IMR-90 (cell line): ENCODE results near the gene CD2AP. TPM values are rescaled to one million over a fixed set of nuclear protein-coding genes. Genes with fewer than 3 reads are reported as not detected.

Experiments
- ATAC-seq: fragments of 200-7000 bp; cut with Tn5 transposase; 2 replicates; pipeline ENCODE4 v1.9.1; 2020; ENCODE audit warnings: low read depth, mild to moderate bottlenecking, moderate library complexity
- BruUV-seq: library from RNA; stranded (reverse); fragments of 400-500 nt; replicated peaks from 2 replicates; lab custom pipeline; 2021; lab: Mats Ljungman, UMichigan
- CTCF ChIA-PET: fragments of 300-600 bp; formaldehyde crosslinking; extraction: SDS; loops from one replicate; lab custom pipeline; 2021; ENCODE audit warnings: antibody characterized with exemption; lab: Yijun Ruan, JAX
- POLR2A ChIA-PET: fragments of 300-600 bp; sonication (Branson Sonifier 250); formaldehyde crosslinking; loops from one replicate; lab custom pipeline; 2022; ENCODE audit warnings: antibody characterized with exemption; ENCODE audit not compliant: unreplicated experiment; lab: Charles Lee
- DNase-seq: peaks from one replicate; pipeline ENCODE4 v3.0.0; 2013
- H2AFZ ChIP-seq: replicated peaks from 2 replicates; pipeline ENCODE3; 2013; ENCODE audit warnings: low read length, mild to moderate bottlenecking; ENCODE audit not compliant: poor library complexity
- H2AK5ac ChIP-seq: 2 replicates; pipeline ENCODE4 v1.6.1; 2013; ENCODE audit warnings: low read depth, low read length, inconsistent platforms
- H2AK9ac ChIP-seq: replicated peaks from 2 replicates; pipeline ENCODE3; 2013; ENCODE audit warnings: mild to moderate bottlenecking, low read depth, low read length, moderate library complexity; ENCODE audit not compliant: poor library complexity
- H2BK120ac ChIP-seq: 2 replicates; pipeline ENCODE4 v1.6.1; 2013; ENCODE audit warnings: low read depth, low read length, inconsistent platforms
- H2BK15ac ChIP-seq: 3 replicates; pipeline ENCODE4 v1.6.1; 2013; ENCODE audit warnings: low read depth, low read length, inconsistent platforms
- H2BK20ac ChIP-seq: 2 replicates; pipeline ENCODE4 v1.6.1; 2013; ENCODE audit warnings: low read depth, mild to moderate bottlenecking, inconsistent platforms, low read length, moderate library complexity
- H2BK5ac ChIP-seq: 2 replicates; pipeline ENCODE4 v1.6.1; 2013; ENCODE audit warnings: mild to moderate bottlenecking, low read depth, low read length, inconsistent platforms; ENCODE audit not compliant: poor library complexity, severe bottlenecking
- H3K14ac ChIP-seq: replicated peaks from 2 replicates; pipeline ENCODE4 v1.6.1; 2013; ENCODE audit warnings: low read depth, low read length, inconsistent platforms
- H3K18ac ChIP-seq: 2 replicates; pipeline ENCODE4 v1.6.1; 2013; ENCODE audit warnings: low read depth, low read length, control low read depth
- H3K23ac ChIP-seq: 2 replicates; pipeline ENCODE4 v1.6.1; 2013; ENCODE audit warnings: low read depth, low read length, inconsistent platforms
- H3K27ac ChIP-seq: 2 replicates; pipeline ENCODE4 v1.5.1; 2013; ENCODE audit warnings: mild to moderate bottlenecking, control low read depth, low read length; ENCODE audit not compliant: insufficient read depth
- H3K27me3 ChIP-seq: 2 replicates; pipeline ENCODE4 v1.6.1; 2013; ENCODE audit warnings: low read length; ENCODE audit not compliant: control insufficient read depth, insufficient read depth
- H3K36me3 ChIP-seq: 2 replicates; pipeline ENCODE4 v1.6.1; 2013; ENCODE audit warnings: low read length, mixed read lengths; ENCODE audit not compliant: control insufficient read depth, insufficient read depth
- H3K4ac ChIP-seq: 2 replicates; pipeline ENCODE4 v1.6.1; 2013; ENCODE audit warnings: low read depth, low read length, inconsistent platforms
- H3K4me1 ChIP-seq: 2 replicates; pipeline ENCODE4 v1.6.1; 2013; ENCODE audit warnings: low read length, mixed read lengths; ENCODE audit not compliant: control insufficient read depth, insufficient read depth
- H3K4me2 ChIP-seq: 2 replicates; pipeline ENCODE4 v1.6.1; 2013; ENCODE audit warnings: low read depth, mild to moderate bottlenecking, control low read depth, low read length, moderate library complexity
- H3K4me3 ChIP-seq: 2 replicates; pipeline ENCODE4 v1.5.1; 2013; ENCODE audit warnings: low read depth, mild to moderate bottlenecking, control low read depth, low read length, moderate library complexity; ENCODE audit not compliant: insufficient read depth
- H3K56ac ChIP-seq: 2 replicates; pipeline ENCODE4 v1.6.1; 2013; ENCODE audit warnings: low read length, inconsistent platforms; ENCODE audit not compliant: insufficient read depth; ENCODE audit errors: extremely low read depth
- H3K79me1 ChIP-seq, 2 experiments: 2 replicates each; pipeline ENCODE4 v1.6.1; 2013; ENCODE audit warnings: low read length in 2 of 2, inconsistent platforms in 1 of 2, low read depth in 1 of 2
- H3K9ac ChIP-seq: 2 replicates; pipeline ENCODE4 v1.6.1; 2013; ENCODE audit warnings: low read depth, low read length, control low read depth
- H3K9me1 ChIP-seq: 2 replicates; pipeline ENCODE4 v1.6.1; 2013; ENCODE audit warnings: low read length, inconsistent platforms; ENCODE audit not compliant: insufficient read depth
- H3K9me3 ChIP-seq: 2 replicates; pipeline ENCODE4 v1.6.1; 2013; ENCODE audit warnings: low read length; ENCODE audit not compliant: control insufficient read depth, insufficient read depth
- H4K20me1 ChIP-seq: 2 replicates; pipeline ENCODE4 v1.6.1; 2013; ENCODE audit warnings: low read length, inconsistent platforms; ENCODE audit not compliant: insufficient read depth
- H4K5ac ChIP-seq: 2 replicates; pipeline ENCODE4 v1.6.1; 2013; ENCODE audit warnings: mild to moderate bottlenecking, low read depth, low read length, control low read depth
- H4K8ac ChIP-seq, 2 experiments: 2 replicates each; pipeline ENCODE4 v1.6.1; 2013; ENCODE audit warnings: low read depth in 2 of 2, low read length in 2 of 2, control low read depth in 1 of 2, inconsistent platforms in 1 of 2
- H4K91ac ChIP-seq: 2 replicates; pipeline ENCODE4 v1.6.1; 2013; ENCODE audit warnings: low read depth, low read length, inconsistent platforms; ENCODE audit not compliant: insufficient read depth
- CHD1 ChIP-seq: IDR thresholded peaks from 2 replicates; pipeline ENCODE4 v1.6.1; 2012; ENCODE audit warnings: low read depth, low read length, improper control_type of control experiment
- FOS ChIP-seq: fragments of 150-350 bp; IDR thresholded peaks from 2 replicates; pipeline ENCODE4 v1.6.1; 2016; ENCODE audit warnings: low read depth, low read length
- RAD21 ChIP-seq: IDR thresholded peaks from 2 replicates; pipeline ENCODE4 v1.6.1; 2012; ENCODE audit warnings: low read length, improper control_type of control experiment
- RFX5 ChIP-seq: IDR thresholded peaks from 2 replicates; pipeline ENCODE4 v1.8.0; 2012; ENCODE audit warnings: low read depth, mild to moderate bottlenecking, low read length, moderate library complexity
- USF2 ChIP-seq: fragments of 150-350 bp; IDR thresholded peaks from 2 replicates; pipeline ENCODE4 v1.6.1; 2017; ENCODE audit warnings: mild to moderate bottlenecking, antibody characterized with exemption, low read length, low read depth
- WGBS, 2 experiments: methylation state at CpG; one replicate each; pipeline versions ENCODE4 v1.1.5 to v1.1.7; 2013; ENCODE audit warnings: missing lambda C conversion rate in 2 of 2; ENCODE audit not compliant: insufficient read length in 1 of 2; ENCODE audit errors: extremely low coverage in 2 of 2; 5-methylcytosine and 5-hydroxymethylcytosine counted together
- dilution Hi-C: fragments of 300-500 bp; cut with HindIII; formaldehyde crosslinking; loops from one replicate; pipeline ENCODE4 v1.14.3; 2018; ENCODE audit warnings: low sequenced_read_pairs; ENCODE audit not compliant: unreplicated experiment
- in situ Hi-C: fragments of 300-500 bp; cut with MboI; formaldehyde crosslinking; loops from 3 replicates; pipeline ENCODE4 v1.14.3; 2019; ENCODE audit warnings: low sequenced_read_pairs, inconsistent platforms, mixed read lengths
- intact Hi-C: fragments of 100-400 bp; cut with micrococcal nuclease; formaldehyde crosslinking; loops from 2 replicates; pipeline ENCODE4 v1.10.0; 2022
- polyA plus RNA-seq, 3 experiments: library from polyadenylated mRNA; depleted of rRNA; stranded (reverse); fragments of >200 nt; gene quantifications; 2 replicates each; pipeline ENCODE4 v1.2.3, GENCODE V29; 2012; ENCODE audit warnings: low replicate concordance in 1 of 3
- total RNA-seq: library from RNA; depleted of rRNA; stranded (reverse); fragments of >200 nt; gene quantifications from 2 replicates; pipeline ENCODE4 v1.2.3, GENCODE V29; 2012

CD2AP gene
- total and polyA plus RNA-seq, 2 of the 4 experiments (the other 2 are of a cell fraction), result 5.3 to 7.5 TPM

DNA sequence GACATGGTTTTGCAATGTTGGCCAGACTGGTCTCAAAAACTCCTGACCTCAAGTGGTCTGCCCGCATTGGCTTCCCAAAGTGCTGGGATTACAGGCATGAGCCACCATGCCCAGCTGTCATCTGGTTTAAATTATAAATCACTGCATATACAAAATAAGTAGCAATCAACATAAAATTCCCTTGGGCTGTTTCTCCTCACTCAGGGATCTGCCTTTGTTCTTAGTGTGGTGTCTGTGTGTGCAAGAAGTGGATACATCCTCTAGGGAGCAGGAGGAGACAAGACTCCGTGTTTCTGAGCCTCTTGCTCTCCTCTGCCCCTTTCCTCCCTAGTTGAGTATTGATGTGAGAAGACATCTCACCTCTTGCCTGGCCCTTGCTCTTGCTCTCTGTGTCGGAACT lies 155.6 kb downstream of the CD2AP start:
- Histone ChIP-seq H3K4me1 (no peaks in the 10 kb centered on the region), H2AK5ac (no peak overlapping the region), H4K5ac (no peak overlapping the region), H3K4me3 (no peak overlapping the region), H4K8ac (no peak overlapping the region), H3K9ac (no peak overlapping the region), H4K20me1 (no peaks in the 10 kb centered on the region), H2BK5ac (no peak overlapping the region), H3K4ac (no peak overlapping the region), H2AFZ (no peak overlapping the region), H3K23ac (no peak overlapping the region), H3K9me3 (no peaks in the 10 kb centered on the region), H2BK15ac (no peak overlapping the region), H2BK120ac (no peak overlapping the region), H2AK9ac (no peak overlapping the region), H3K4me2 (no peak overlapping the region), H3K18ac (no peak overlapping the region), H3K27ac (no peak overlapping the region), H4K91ac (no peak overlapping the region), H3K27me3 (no peaks in the 10 kb centered on the region), H3K36me3 (no peaks in the 10 kb centered on the region), H2BK20ac (no peak overlapping the region), H3K56ac (no peak overlapping the region), H3K14ac (no peak overlapping the region), H3K79me1 (no peaks in the 10 kb centered on the region), H3K9me1 (no peaks in the 10 kb centered on the region)
- in situ Hi-C loops, result loop anchor here (5.0 kb wide), 1 partner anchor 139 kb away; no protein-coding TSS in a partner anchor
- intact Hi-C loops, result loop anchor here (5.0 to 10.0 kb wide), 2 partner anchors 156 to 1782 kb away; partner anchors contain the start of gene CD2AP
- ATAC-seq, result no peak
- BruUV-seq, result no TSS peak
- dilution Hi-C loops, result no loop called here
- DNase-seq, result no peak
- POLR2A ChIA-PET, result no interaction called here
- no CpG with 5 or more reads among the region's 3 CpGs for WGBS, 2 experiments
- CTCF ChIA-PET, result no interaction called here
- TF ChIP-seq RFX5 (no peak), FOS (no peak), USF2 (no peak), RAD21 (no peak), CHD1 (no peak)
